ENCODE measurements around the gene AMOTL1.

AMOTL1 gene

DNA sequence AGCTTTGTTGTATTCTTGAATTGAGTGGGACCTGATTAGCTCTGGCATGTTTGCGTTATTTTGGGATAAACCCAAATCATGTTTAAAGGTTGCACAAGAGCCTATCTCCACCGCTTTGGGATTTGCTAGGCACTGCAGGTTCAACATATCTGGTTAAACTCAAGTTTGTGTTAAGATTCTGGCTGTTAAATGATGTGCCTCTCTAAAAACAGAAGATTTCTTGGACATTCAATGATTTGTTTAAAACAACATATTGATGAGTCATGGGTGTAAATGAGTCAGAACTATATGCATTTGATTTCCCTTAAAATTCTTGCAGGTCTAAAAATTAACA, 67.4 kb downstream of the AMOTL1 start:
- no peak overlapping the region for H3K27ac ChIP-seq
- H3K4me3 ChIP-seq (ENCODE audit: low read depth, low read length): no peak overlapping the region
- DNase-seq: no peak
- TF ChIP-seq, protein P1, sequence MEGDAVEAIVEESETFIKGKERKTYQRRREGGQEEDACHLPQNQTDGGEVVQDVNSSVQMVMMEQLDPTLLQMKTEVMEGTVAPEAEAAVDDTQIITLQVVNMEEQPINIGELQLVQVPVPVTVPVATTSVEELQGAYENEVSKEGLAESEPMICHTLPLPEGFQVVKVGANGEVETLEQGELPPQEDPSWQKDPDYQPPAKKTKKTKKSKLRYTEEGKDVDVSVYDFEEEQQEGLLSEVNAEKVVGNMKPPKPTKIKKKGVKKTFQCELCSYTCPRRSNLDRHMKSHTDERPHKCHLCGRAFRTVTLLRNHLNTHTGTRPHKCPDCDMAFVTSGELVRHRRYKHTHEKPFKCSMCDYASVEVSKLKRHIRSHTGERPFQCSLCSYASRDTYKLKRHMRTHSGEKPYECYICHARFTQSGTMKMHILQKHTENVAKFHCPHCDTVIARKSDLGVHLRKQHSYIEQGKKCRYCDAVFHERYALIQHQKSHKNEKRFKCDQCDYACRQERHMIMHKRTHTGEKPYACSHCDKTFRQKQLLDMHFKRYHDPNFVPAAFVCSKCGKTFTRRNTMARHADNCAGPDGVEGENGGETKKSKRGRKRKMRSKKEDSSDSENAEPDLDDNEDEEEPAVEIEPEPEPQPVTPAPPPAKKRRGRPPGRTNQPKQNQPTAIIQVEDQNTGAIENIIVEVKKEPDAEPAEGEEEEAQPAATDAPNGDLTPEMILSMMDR (IDR thresholded peaks at IDR 0.05; ENCODE audit: low read depth, low read length): no peak
- H3K9me3 ChIP-seq (ENCODE audit: severe bottlenecking): no peaks in the 10 kb centered on the region
- H3K36me3 ChIP-seq: peaks cover 81% of the 10 kb centered on the region
- no peaks in the 10 kb centered on the region for H3K27me3 ChIP-seq (ENCODE audit: insufficient read depth, low read depth, severe bottlenecking)

DNA sequence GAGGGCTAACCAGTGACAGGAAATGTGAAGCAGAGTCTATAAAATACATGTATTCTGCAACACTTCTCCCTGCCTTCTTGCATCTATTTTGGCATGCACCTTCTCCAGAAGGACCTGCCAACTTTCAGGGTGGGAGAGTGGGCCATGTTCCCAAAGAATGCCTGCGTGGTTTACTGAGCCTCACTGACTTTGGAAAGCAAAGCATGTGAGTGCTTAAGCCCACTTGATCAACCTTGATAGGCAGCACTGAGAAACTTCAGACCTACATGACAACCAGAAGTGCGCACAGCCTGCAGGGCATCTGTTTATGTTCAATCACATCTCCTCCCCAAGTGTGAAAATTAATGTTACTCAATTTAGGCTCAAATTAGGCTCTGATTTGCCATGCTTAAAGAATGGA, 69.2 kb downstream of the AMOTL1 start:
- peaks cover 74% of the 10 kb centered on the region for H3K36me3 ChIP-seq
- TF ChIP-seq, protein P1 (IDR thresholded peaks at IDR 0.05; ENCODE audit: low read depth, low read length): no peak
- H3K27ac ChIP-seq: no peak overlapping the region
- no peak overlapping the region for H3K4me3 ChIP-seq (ENCODE audit: low read depth, low read length)
- no peaks in the 10 kb centered on the region for H3K9me3 ChIP-seq (ENCODE audit: severe bottlenecking)
- DNase-seq: no peak
- no peaks in the 10 kb centered on the region for H3K27me3 ChIP-seq (ENCODE audit: insufficient read depth, low read depth, severe bottlenecking)

DNA sequence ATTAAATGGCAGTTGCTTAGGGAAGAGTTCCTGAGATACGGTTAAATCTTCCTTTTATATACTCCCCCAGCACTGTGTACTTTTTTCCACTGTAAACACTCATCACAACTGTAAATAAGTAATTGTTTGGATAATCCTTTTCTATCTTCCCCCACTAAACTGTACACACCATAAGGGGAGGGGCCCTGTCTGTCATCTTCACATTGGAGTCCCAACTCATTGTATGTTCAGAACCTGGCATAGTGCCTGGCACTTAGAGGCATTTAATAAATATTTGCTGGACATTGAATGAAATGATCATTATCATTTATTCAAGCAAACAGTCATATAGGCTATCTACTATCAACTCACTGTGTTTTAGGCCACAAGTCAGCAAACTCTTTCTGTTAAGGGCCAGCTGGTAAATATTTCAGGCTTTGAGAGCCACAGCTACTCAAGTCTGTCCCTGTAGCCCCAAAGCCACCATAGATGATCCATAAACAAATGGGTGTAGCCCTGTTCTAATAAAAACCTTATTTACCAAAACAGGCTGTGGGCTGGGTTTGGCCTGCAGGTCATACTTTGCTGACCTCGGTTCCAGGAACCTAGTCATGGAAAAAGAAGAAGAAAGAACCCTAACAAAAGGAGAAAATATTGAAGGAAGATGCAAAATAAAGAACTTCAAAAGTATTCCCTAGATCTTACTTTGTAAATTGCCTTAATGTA, 70.0 kb downstream of the AMOTL1 start:
- TF ChIP-seq, protein P1 (IDR thresholded peaks at IDR 0.05; ENCODE audit: low read depth, low read length): no peak
- no peak overlapping the region for H3K4me3 ChIP-seq (ENCODE audit: low read depth, low read length)
- H3K36me3 ChIP-seq: peaks cover 68% of the 10 kb centered on the region
- no peak for DNase-seq
- H3K27me3 ChIP-seq (ENCODE audit: insufficient read depth, low read depth, severe bottlenecking): no peaks in the 10 kb centered on the region
- no peaks in the 10 kb centered on the region for H3K9me3 ChIP-seq (ENCODE audit: severe bottlenecking)
- no peak overlapping the region for H3K27ac ChIP-seq

DNA sequence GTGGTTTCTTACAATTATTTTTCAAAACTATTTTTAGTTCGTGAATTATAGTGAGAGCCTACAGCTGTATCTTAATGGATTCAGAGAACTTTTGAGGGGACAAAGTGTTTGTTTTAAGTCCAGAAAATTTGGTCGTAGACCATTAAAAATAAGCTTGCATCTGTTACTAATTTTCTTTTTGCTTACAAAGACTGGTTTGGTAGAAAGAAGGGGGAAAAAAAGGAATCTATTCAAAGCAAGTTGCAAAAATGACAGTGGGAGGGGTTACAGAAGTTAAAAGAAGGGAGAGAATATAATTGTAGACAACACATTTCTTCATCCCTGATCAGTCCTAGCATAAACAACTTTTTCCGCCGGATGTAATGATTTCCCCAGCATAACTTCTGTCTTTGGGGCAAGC, 72.1 kb downstream of the AMOTL1 start:
- H3K27me3 ChIP-seq (ENCODE audit: insufficient read depth, low read depth, severe bottlenecking): no peaks in the 10 kb centered on the region
- no peak overlapping the region for H3K27ac ChIP-seq
- TF ChIP-seq, protein P1 (IDR thresholded peaks at IDR 0.05; ENCODE audit: low read depth, low read length): no peak
- H3K9me3 ChIP-seq (ENCODE audit: severe bottlenecking): no peaks in the 10 kb centered on the region
- peaks cover 55% of the 10 kb centered on the region for H3K36me3 ChIP-seq
- DNase-seq: no peak
- no peak overlapping the region for H3K4me3 ChIP-seq (ENCODE audit: low read depth, low read length)

DNA sequence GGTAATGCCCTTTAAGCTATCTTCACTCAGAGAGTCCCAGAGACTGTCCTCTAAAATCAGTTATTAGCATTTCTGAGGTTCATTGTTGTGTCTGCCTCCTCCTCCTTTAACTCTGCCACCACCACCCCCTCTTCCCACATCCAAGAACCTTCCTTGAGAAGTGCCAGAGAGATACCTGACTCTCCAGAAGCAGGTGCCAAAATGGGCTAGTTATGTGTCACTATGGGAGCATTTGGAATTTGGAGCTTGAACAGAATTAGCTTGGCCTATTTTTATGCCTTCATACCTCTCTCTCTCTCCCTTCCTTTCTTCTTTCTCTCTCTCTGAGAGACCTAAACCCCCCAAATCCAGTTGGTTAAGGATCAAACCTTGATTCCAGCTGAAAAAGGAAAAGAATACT, 75.9 kb downstream of the AMOTL1 start:
- H3K4me3 ChIP-seq (ENCODE audit: low read depth, low read length): no peak overlapping the region
- no peak for DNase-seq
- TF ChIP-seq, protein P1 (IDR thresholded peaks at IDR 0.05; ENCODE audit: low read depth, low read length): no peak
- no peaks in the 10 kb centered on the region for H3K27me3 ChIP-seq (ENCODE audit: insufficient read depth, low read depth, severe bottlenecking)
- peaks cover 36% of the 10 kb centered on the region for H3K36me3 ChIP-seq
- no peaks in the 10 kb centered on the region for H3K9me3 ChIP-seq (ENCODE audit: severe bottlenecking)
- no peak overlapping the region for H3K27ac ChIP-seq

DNA sequence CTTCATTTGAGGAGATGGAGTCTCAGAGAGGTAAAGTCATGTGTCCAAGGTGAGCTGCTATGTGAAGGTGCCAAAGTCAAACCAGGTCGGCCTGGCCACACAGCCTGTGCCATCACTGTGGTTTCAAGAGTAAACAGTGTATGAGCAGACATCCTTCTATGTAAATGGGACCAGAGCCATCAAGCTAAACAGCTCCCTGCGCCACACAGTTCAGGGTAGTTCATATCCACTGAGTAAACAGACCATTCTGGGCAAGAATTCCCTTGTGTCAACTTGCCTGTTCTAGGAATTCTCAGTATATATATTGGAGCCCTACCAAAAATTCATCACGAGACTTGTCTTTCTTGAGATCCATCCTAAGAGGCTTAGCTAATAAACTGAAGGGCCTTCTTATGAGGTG, 77.5 kb downstream of the AMOTL1 start:
- TF ChIP-seq, protein P1 (IDR thresholded peaks at IDR 0.05; ENCODE audit: low read depth, low read length): no peak
- H3K4me3 ChIP-seq (ENCODE audit: low read depth, low read length): no peak overlapping the region
- no peaks in the 10 kb centered on the region for H3K9me3 ChIP-seq (ENCODE audit: severe bottlenecking)
- H3K36me3 ChIP-seq: peaks cover 45% of the 10 kb centered on the region
- no peak overlapping the region for H3K27ac ChIP-seq
- H3K27me3 ChIP-seq (ENCODE audit: insufficient read depth, low read depth, severe bottlenecking): no peaks in the 10 kb centered on the region
- DNase-seq: no peak
